MCF 10A (cell line): Measurements from ENCODE around the gene TRNP1. TPM values are rescaled to one million over a fixed set of nuclear protein-coding genes. Genes with fewer than 3 reads are reported as not detected.
"Not testable (repeated sequence)": the region's sequence is repeated elsewhere in the genome, so short reads cannot be mapped to it uniquely, and the experiment has no call there.

ENCODE experiments used
- Bru-seq: library from RNA; stranded (reverse); fragments of 400-500 nt; gene quantifications from one replicate; lab custom pipeline; 2021; lab: Mats Ljungman, UMichigan
- BruChase-seq, 2 experiments: library from RNA; stranded (reverse); fragments of 400-500 nt; gene quantifications; one replicate each; lab custom pipeline; 2021; lab: Mats Ljungman, UMichigan
- BruUV-seq: library from RNA; stranded (reverse); fragments of 400-500 nt; replicated peaks from 2 replicates; lab custom pipeline; 2021; lab: Mats Ljungman, UMichigan
- CTCF ChIA-PET: fragments of 300-600 bp; sonication (Branson Sonifier 250); formaldehyde crosslinking; extraction: SDS; loops from one replicate; lab custom pipeline; 2021; ENCODE audit warnings: antibody characterized with exemption, inconsistent platforms; lab: Yijun Ruan, JAX
- POLR2A ChIA-PET: fragments of 300-600, 350-650 bp; sonication (Branson Sonifier 250); formaldehyde crosslinking; extraction: SDS; loops from one replicate; lab custom pipeline; 2020; ENCODE audit warnings: antibody characterized with exemption, inconsistent platforms; lab: Yijun Ruan, JAX
- DNase-seq: peaks from one replicate; pipeline ENCODE4 v3.0.0-alpha.2; 2018; ENCODE audit not compliant: unreplicated experiment
- H3K27ac Mint-ChIP-seq: one replicate; pipeline ENCODE4 v1.8.0; 2022; ENCODE audit warnings: mild to moderate bottlenecking, low read depth, mixed read lengths; ENCODE audit not compliant: unreplicated experiment
- H3K27me3 Mint-ChIP-seq: one replicate; pipeline ENCODE4 v1.8.0; 2022; ENCODE audit warnings: mixed read lengths; ENCODE audit not compliant: insufficient read depth, unreplicated experiment
- H3K36me3 Mint-ChIP-seq: one replicate; pipeline ENCODE4 v1.8.0; 2022; ENCODE audit warnings: mild to moderate bottlenecking, moderate library complexity, mixed read lengths; ENCODE audit not compliant: insufficient read depth, unreplicated experiment
- H3K4me1 Mint-ChIP-seq: one replicate; pipeline ENCODE4 v1.8.0; 2022; ENCODE audit warnings: mixed read lengths; ENCODE audit not compliant: insufficient read depth, unreplicated experiment
- H3K4me3 Mint-ChIP-seq: one replicate; pipeline ENCODE4 v1.8.0; 2022; ENCODE audit warnings: mild to moderate bottlenecking, moderate library complexity, mixed read lengths; ENCODE audit not compliant: unreplicated experiment
- H3K9me3 Mint-ChIP-seq: one replicate; pipeline ENCODE4 v1.8.0; 2022; ENCODE audit warnings: mixed read lengths; ENCODE audit not compliant: unreplicated experiment
- CTCF ChIP-seq: fragments of 200-600 bp; IDR thresholded peaks from one replicate; pipeline ENCODE4 v1.8.0; 2022; ENCODE audit warnings: antibody characterized with exemption, mild to moderate bottlenecking; ENCODE audit not compliant: unreplicated experiment
- intact Hi-C: fragments of 100-400 bp; cut with micrococcal nuclease; formaldehyde crosslinking; loops from 2 replicates; pipeline ENCODE4 v1.14.1; 2022
- long read RNA-seq: library from polyadenylated mRNA; stranded (forward); transcript quantifications from one replicate; pipeline ENCODE4 v2.0.0, GENCODE V29; 2022
- total RNA-seq: library from RNA; stranded (reverse); gene quantifications from 2 replicates; pipeline ENCODE4 v1.2.3, GENCODE V29; 2022

TRNP1 gene
- total RNA-seq: 56.3 and 59.2 TPM in 2 replicates
- percentile 80 among the genes with signal in this experiment for Bru-seq, nascent RNA
- percentile 77 among the genes with signal in this experiment for BruChase-seq, experiment 1, labeled RNA remaining after a 6-hour chase
- BruChase-seq, experiment 2, labeled RNA remaining after a 2-hour chase: percentile 81 among the genes with signal in this experiment
- long read RNA-seq, transcript TRNP1-202 (2 exons, 575 nt): minor isoform, 31 of 156 reads
- long read RNA-seq, transcript TRNP1-201 (2 exons, 1,958 nt): major isoform, 118 of 156 reads
- long read RNA-seq, partial matches to known transcripts: 0 of 156 reads
- long read RNA-seq, other reads (novel, unspliced or antisense): 7 of 156 reads

GRCh38 chr1:26993237-26994019, at the start of gene TRNP1:
TRNP1 (plus strand) TSS chr1:26993692; CDS start chr1:26993787, 95 bp downstream.
- H3K36me3 Mint-ChIP-seq: peaks cover 21% of the 10 kb centered on the region
- H3K27me3 Mint-ChIP-seq: no peaks in the 10 kb centered on the region
- no peaks in the 10 kb centered on the region for H3K9me3 Mint-ChIP-seq
- peak within 1 kb of the TSS; percentile 92 for H3K27ac Mint-ChIP-seq
- no peak for TF ChIP-seq CTCF
- CTCF ChIA-PET: interaction anchor here (0.6 to 9.9 kb wide), 3 partner anchors 19 to 131 kb away, joined by 3 to 118 read pairs (median 72); partner anchors contain the start of gene TENT5B
- POLR2A ChIA-PET: interaction anchor here (0.5 to 11.3 kb wide), 20 partner anchors 9 to 1036 kb away, joined by 3 to 535 read pairs (median 6); partner anchors contain the start of genes GPATCH3, KDF1, NUDC and SLC9A1
- H3K4me1 Mint-ChIP-seq: peaks cover 45% of the 10 kb centered on the region
- H3K4me3 Mint-ChIP-seq: peak within 1 kb of the TSS; percentile 80
- BruUV-seq: no TSS peak
- intact Hi-C loops: no loop called here
- DNase-seq: peak; percentile 81

- H3K27ac Mint-ChIP-seq: no peak overlapping the region
- H3K27me3 Mint-ChIP-seq: no peaks in the 10 kb centered on the region
- no peak for DNase-seq
- BruUV-seq: no TSS peak
- no peaks in the 10 kb centered on the region for H3K9me3 Mint-ChIP-seq
- CTCF ChIA-PET: no interaction called here
- no peak overlapping the region for H3K4me3 Mint-ChIP-seq
- intact Hi-C loops: no loop called here
- peaks cover 76% of the 10 kb centered on the region for H3K36me3 Mint-ChIP-seq
- H3K4me1 Mint-ChIP-seq: peaks cover 5% of the 10 kb centered on the region
- TF ChIP-seq CTCF: no peak
- POLR2A ChIA-PET: no interaction called here
These were observed 48.4 kb upstream of the TRNP1 start for GRCh38 chr1:26945138-26945537.

- H3K9me3 Mint-ChIP-seq: no peaks in the 10 kb centered on the region
- TF ChIP-seq CTCF: no peak
These were observed 47.8 kb upstream of the TRNP1 start for GRCh38 chr1:26945728-26946127.

GRCh38 chr1:26946270-26946669, 47.2 kb upstream of the TRNP1 start:
- BruUV-seq: no TSS peak
- intact Hi-C loops: no loop called here
- Mint-ChIP-seq H3K27me3 (no peaks in the 10 kb centered on the region), H3K4me3 (no peak overlapping the region), H3K9me3 (no peaks in the 10 kb centered on the region), H3K27ac (no peak overlapping the region), H3K4me1 (peaks cover 5% of the 10 kb centered on the region), H3K36me3 (peaks cover 84% of the 10 kb centered on the region)
- TF ChIP-seq CTCF: no peak
- DNase-seq: no peak
- ChIA-PET POLR2A (interaction anchor here (0.5 to 2.7 kb wide), 2 partner anchors 47 to 246 kb away, joined by 3 to 8 read pairs; no protein-coding TSS in a partner anchor), CTCF (no interaction called here)

More at GRCh38 chr1:26945728-26946127, 47.8 kb upstream of the TRNP1 start:
- Mint-ChIP-seq H3K4me1 (peaks cover 5% of the 10 kb centered on the region), H3K27ac (no peak overlapping the region), H3K4me3 (no peak overlapping the region), H3K27me3 (no peaks in the 10 kb centered on the region), H3K36me3 (peaks cover 82% of the 10 kb centered on the region)
- POLR2A ChIA-PET: interaction anchor here (0.5 to 2.7 kb wide), 2 partner anchors 47 to 245 kb away, joined by 3 to 8 read pairs; no protein-coding TSS in a partner anchor
- intact Hi-C loops: no loop called here
- BruUV-seq: no TSS peak
- CTCF ChIA-PET: no interaction called here
- DNase-seq: no peak

GRCh38 chr1:26948725-26949057, 44.8 kb upstream of the TRNP1 start:
- H3K4me3 Mint-ChIP-seq, H3K27me3 Mint-ChIP-seq, intact Hi-C loops, H3K9me3 Mint-ChIP-seq, BruUV-seq, CTCF ChIA-PET, H3K27ac Mint-ChIP-seq, DNase-seq, H3K4me1 Mint-ChIP-seq: not testable (repeated sequence)
- POLR2A ChIA-PET: interaction anchor here (0.8 to 1.9 kb wide), 3 partner anchors 12 to 27 kb away, joined by 3 to 18 read pairs (median 4); partner anchors contain the start of genes KDF1 and NUDC
- peaks cover 79% of the 10 kb centered on the region for H3K36me3 Mint-ChIP-seq
